Retinal pigment epithelial cell (primary cell): Measurements from ENCODE around the gene ZNF536.

ENCODE experiments used
- DNase-seq: peaks from one replicate; pipeline ENCODE4 v3.0.0-alpha.2; 2010; ENCODE audit warnings: low read depth
- H3K4me3 ChIP-seq: 2 replicates; pipeline ENCODE4 v1.5.1; 2011; ENCODE audit warnings: mild to moderate bottlenecking, low read length, control low read depth, moderate library complexity
- CTCF ChIP-seq: conservative IDR thresholded peaks from 2 replicates; pipeline ENCODE4 v1.5.1; 2011; ENCODE audit warnings: low read depth, low read length, control low read depth, inconsistent platforms

Gene ZNF536

GRCh38 chr19:30387311-30388115, 15.3 kb downstream of the ZNF536 start:
- H3K4me3 ChIP-seq, result no peak overlapping the region
- no peak for TF ChIP-seq CTCF
- DNase-seq, result no peak

GRCh38 chr19:30388327-30388726, 16.1 kb downstream of the ZNF536 start:
- DNase-seq, result no peak
- no peak overlapping the region for H3K4me3 ChIP-seq
- no peak for TF ChIP-seq CTCF

GRCh38 chr19:30388819-30389218, 16.6 kb downstream of the ZNF536 start:
- no peak overlapping the region for H3K4me3 ChIP-seq
- DNase-seq, result no peak
- no peak for TF ChIP-seq CTCF

GRCh38 chr19:30390356-30390988, 18.3 kb downstream of the ZNF536 start:
- DNase-seq, result no peak
- TF ChIP-seq CTCF, result no peak

GRCh38 chr19:30391052-30391451, 18.9 kb downstream of the ZNF536 start:
- no peak overlapping the region for H3K4me3 ChIP-seq
- TF ChIP-seq CTCF, result no peak
- DNase-seq, result no peak

More at GRCh38 chr19:30390356-30390988, 18.3 kb downstream of the ZNF536 start:
- H3K4me3 ChIP-seq, result no peak overlapping the region

GRCh38 chr19:30391554-30392551, 19.7 kb downstream of the ZNF536 start:
- no peak overlapping the region for H3K4me3 ChIP-seq
- DNase-seq, result no peak
- TF ChIP-seq CTCF, result no peak
